Thyroid gland (tissue), 4 donors: ENCODE data around the gene MTFP1.

Source experiments
- CTCF ChIP-seq, 6 experiments: fragments of 200-600 bp in 3 of 6; fragments of 450-650 bp in 3 of 6; sonication (generic) in 3 of 6; IDR thresholded peaks; one replicate each; pipeline ENCODE4 v1.5.1; 2016 to 2019; ENCODE audit warnings: antibody characterized with exemption in 6 of 6, mild to moderate bottlenecking in 2 of 6, inconsistent platforms in 1 of 6, moderate library complexity in 1 of 6
- POLR2A ChIP-seq, 2 donors: fragments of 450-650 bp; IDR thresholded peaks; one replicate each; pipeline ENCODE4 v1.6.1; 2017; ENCODE audit warnings: antibody characterized with exemption in 2 of 2, mild to moderate bottlenecking in 2 of 2, moderate library complexity in 1 of 2

- TF ChIP-seq CTCF (IDR thresholded peaks at IDR 0.05) (no peak), POLR2A (IDR thresholded peaks at IDR 0.05) (no peak)
These were observed 8.7 kb upstream of the MTFP1 start for GRCh38 chr22:30416837-30417236.
